ENCODE measurements around the gene PHLDB3.

Gene PHLDB3

DNA sequence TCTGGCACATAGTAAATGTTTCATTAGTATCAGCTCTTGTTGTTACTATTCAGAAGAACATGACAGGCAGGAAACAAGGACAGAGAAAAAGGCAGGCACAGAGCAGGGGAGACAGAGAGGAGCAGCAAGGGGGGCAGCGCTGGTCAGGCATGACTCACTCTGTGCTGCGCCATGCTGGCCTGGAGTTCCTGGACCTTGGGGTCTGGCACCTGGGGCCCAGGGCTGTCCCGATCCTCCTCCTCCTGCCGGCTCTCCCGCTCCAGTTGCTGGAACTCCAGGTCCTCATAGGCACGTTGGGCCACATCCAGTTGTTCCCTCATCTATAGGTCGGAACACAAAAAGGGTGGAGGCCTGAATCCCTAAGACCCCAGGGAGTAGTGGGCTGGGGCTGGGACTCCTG lies 7.6 kb downstream of the PHLDB3 start:
- no peak for DNase-seq
- Mint-ChIP-seq H3K27me3 (no peaks in the 10 kb centered on the region), H3K36me3 (ENCODE audit: low read depth) (peaks cover 60% of the 10 kb centered on the region), H3K9me3 (no peaks in the 10 kb centered on the region), H3K4me3 (no peak overlapping the region), H3K27ac (no peak overlapping the region), H3K4me1 (ENCODE audit: low read depth) (peaks cover 2% of the 10 kb centered on the region)

DNA sequence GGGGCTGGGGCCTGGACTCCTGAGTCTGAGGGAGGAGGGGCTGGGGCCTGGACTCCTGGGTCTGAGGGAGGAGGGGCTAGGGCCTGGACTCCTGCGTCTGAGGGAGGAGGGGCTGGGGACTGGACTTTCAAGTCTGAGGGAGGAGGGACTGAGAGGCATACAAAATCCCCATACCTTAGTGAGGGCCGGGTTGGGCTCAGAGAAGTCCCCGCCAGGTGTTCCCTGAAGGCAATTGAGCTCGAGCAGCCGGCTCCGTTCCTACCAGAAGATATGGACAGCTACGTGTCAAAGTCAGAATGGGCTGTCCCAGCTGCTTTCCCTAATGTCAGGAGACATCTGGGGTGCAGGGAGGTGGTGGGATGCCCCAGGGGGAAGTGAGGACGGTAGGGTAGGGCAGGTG lies 9.5 kb downstream of the PHLDB3 start:
- Mint-ChIP-seq H3K27me3 (no peaks in the 10 kb centered on the region), H3K9me3 (no peaks in the 10 kb centered on the region), H3K4me3 (no peak overlapping the region), H3K27ac (no peak overlapping the region), H3K4me1 (ENCODE audit: low read depth) (peaks cover under 1% of the 10 kb centered on the region), H3K36me3 (ENCODE audit: low read depth) (peaks cover 56% of the 10 kb centered on the region)
- DNase-seq: no peak

- Mint-ChIP-seq H3K36me3 (ENCODE audit: low read depth) (peaks cover 37% of the 10 kb centered on the region), H3K9me3 (no peaks in the 10 kb centered on the region), H3K4me1 (ENCODE audit: low read depth) (peaks cover 9% of the 10 kb centered on the region), H3K4me3 (no peak overlapping the region), H3K27me3 (no peaks in the 10 kb centered on the region), H3K27ac (no peak overlapping the region)
- DNase-seq: no peak
Observed at GRCh38 chr19:43490759-43491158, 13.8 kb downstream of the PHLDB3 start.

- no peak overlapping the region for H3K4me3 Mint-ChIP-seq
- peaks cover 31% of the 10 kb centered on the region for H3K36me3 Mint-ChIP-seq (ENCODE audit: low read depth)
- H3K27ac Mint-ChIP-seq: peak overlapping the region; percentile 44
- no peak for DNase-seq
- H3K4me1 Mint-ChIP-seq (ENCODE audit: low read depth): peaks cover 9% of the 10 kb centered on the region
- H3K9me3 Mint-ChIP-seq: no peaks in the 10 kb centered on the region
- no peaks in the 10 kb centered on the region for H3K27me3 Mint-ChIP-seq
Observed at GRCh38 chr19:43489979-43490599, 14.5 kb downstream of the PHLDB3 start.

- H3K36me3 Mint-ChIP-seq (ENCODE audit: low read depth): peaks cover 27% of the 10 kb centered on the region
- no peak for DNase-seq
- no peak overlapping the region for H3K4me3 Mint-ChIP-seq
- H3K4me1 Mint-ChIP-seq (ENCODE audit: low read depth): peaks cover 9% of the 10 kb centered on the region
- H3K27ac Mint-ChIP-seq: peak overlapping the region; percentile 67
- H3K9me3 Mint-ChIP-seq: no peaks in the 10 kb centered on the region
- H3K27me3 Mint-ChIP-seq: no peaks in the 10 kb centered on the region
Observed at GRCh38 chr19:43489310-43489709, 15.2 kb downstream of the PHLDB3 start.

GRCh38 chr19:43488179-43488578 lies 16.4 kb downstream of the PHLDB3 start:
- peaks cover 23% of the 10 kb centered on the region for H3K36me3 Mint-ChIP-seq (ENCODE audit: low read depth)
- peaks cover 9% of the 10 kb centered on the region for H3K4me1 Mint-ChIP-seq (ENCODE audit: low read depth)
- H3K27me3 Mint-ChIP-seq: no peaks in the 10 kb centered on the region
- no peak for DNase-seq
- H3K9me3 Mint-ChIP-seq: no peaks in the 10 kb centered on the region
- H3K4me3 Mint-ChIP-seq: no peak overlapping the region
- no peak overlapping the region for H3K27ac Mint-ChIP-seq

DNA sequence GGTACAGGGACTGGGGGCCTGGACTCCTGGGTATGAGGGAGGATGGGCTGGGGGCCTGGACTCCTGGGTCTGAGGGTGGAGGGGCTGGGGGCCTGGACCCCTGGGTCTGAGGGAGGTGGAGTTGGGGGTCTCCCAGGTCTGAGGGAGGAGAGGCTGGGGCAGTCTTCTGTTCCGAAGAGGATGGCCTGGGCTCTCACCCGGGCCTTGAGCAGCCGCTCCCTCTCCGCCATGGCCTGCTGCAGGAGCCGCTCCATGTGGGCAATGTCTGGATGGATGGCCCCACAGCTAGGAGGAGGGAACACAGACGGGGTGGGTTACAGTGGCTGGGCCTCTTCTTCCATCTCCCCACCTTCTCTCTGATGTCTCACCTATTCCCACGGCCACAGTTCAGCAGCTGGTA lies 18.1 kb downstream of the PHLDB3 start:
- Mint-ChIP-seq H3K36me3 (ENCODE audit: low read depth) (peaks cover 32% of the 10 kb centered on the region), H3K4me1 (ENCODE audit: low read depth) (peaks cover 9% of the 10 kb centered on the region), H3K9me3 (no peaks in the 10 kb centered on the region), H3K27ac (no peak overlapping the region), H3K27me3 (no peaks in the 10 kb centered on the region), H3K4me3 (no peak overlapping the region)
- no peak for DNase-seq

DNA sequence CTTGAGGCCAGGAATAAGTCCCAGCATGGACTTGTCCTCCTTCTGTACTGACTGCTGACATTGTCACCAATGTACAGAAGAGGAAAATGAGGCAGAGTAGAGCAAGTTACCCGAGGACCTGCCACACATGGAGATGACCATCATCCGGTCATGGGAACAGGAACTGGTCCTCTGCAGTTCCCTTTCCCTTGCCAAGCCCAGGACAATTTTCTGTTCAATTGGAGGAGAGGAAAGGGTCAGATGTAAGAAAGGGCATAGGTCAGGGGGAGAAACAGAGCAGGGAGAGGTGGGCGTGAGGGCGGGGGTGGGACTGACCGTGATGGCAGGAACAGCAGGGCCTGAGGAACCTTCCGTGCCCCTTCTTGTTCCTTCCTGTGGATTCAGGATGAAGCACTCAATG lies 18.6 kb downstream of the PHLDB3 start:
- no peaks in the 10 kb centered on the region for H3K9me3 Mint-ChIP-seq
- peaks cover 9% of the 10 kb centered on the region for H3K4me1 Mint-ChIP-seq (ENCODE audit: low read depth)
- peaks cover 33% of the 10 kb centered on the region for H3K36me3 Mint-ChIP-seq (ENCODE audit: low read depth)
- H3K27ac Mint-ChIP-seq: no peak overlapping the region
- H3K4me3 Mint-ChIP-seq: no peak overlapping the region
- no peak for DNase-seq
- H3K27me3 Mint-ChIP-seq: no peaks in the 10 kb centered on the region

GRCh38 chr19:43483281-43483680 lies 21.3 kb downstream of the PHLDB3 start:
- no peak for DNase-seq
- H3K9me3 Mint-ChIP-seq: no peaks in the 10 kb centered on the region
- no peak overlapping the region for H3K27ac Mint-ChIP-seq
- H3K4me3 Mint-ChIP-seq: no peak overlapping the region
- H3K36me3 Mint-ChIP-seq (ENCODE audit: low read depth): peaks cover 39% of the 10 kb centered on the region
- no peaks in the 10 kb centered on the region for H3K4me1 Mint-ChIP-seq (ENCODE audit: low read depth)
- no peaks in the 10 kb centered on the region for H3K27me3 Mint-ChIP-seq

DNA sequence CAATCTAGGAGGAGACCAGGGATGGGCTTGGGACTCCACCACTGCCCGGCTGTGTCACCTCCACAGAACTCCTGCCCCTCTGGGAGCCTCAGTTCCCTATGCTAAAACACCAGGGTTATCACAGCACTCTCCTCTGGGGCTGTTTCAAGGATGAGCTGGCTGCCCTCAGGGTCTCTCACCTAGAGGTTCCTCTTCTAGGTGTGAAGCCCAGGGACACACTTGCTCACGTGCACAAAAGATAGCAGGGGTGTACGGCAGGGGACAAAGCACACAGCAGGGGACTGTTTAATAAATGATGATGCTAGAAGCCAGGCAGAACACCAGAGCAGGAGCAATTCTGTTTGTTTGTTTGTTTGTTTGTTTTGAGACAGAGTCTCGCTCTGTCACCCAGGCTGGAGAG lies 22.4 kb downstream of the PHLDB3 start:
- Mint-ChIP-seq H3K4me3 (no peak overlapping the region), H3K4me1 (ENCODE audit: low read depth) (no peaks in the 10 kb centered on the region), H3K27me3 (no peaks in the 10 kb centered on the region), H3K36me3 (ENCODE audit: low read depth) (peaks cover 50% of the 10 kb centered on the region), H3K9me3 (no peaks in the 10 kb centered on the region), H3K27ac (no peak overlapping the region)
- DNase-seq: no peak

DNA sequence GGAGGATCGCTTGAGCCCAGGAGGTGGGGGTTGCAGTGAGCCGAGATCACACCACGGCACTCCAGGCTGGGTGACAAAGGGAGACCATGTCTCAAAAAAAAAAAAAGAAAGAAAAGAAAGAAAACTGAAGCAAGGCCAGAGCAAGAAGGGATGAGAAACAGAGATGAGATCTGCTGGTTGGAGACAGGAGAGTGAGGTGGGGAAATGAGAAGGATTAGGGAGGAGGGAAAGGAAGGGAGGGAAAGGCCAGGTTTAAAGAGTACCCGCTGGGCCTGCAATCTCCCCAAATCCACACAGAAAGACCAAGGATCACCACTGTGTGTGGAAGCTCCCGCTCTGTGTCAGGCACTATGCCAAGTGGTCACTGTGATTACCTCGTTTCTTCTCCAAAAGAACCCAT lies 22.8 kb downstream of the PHLDB3 start:
- H3K36me3 Mint-ChIP-seq (ENCODE audit: low read depth): peaks cover 53% of the 10 kb centered on the region
- no peaks in the 10 kb centered on the region for H3K4me1 Mint-ChIP-seq (ENCODE audit: low read depth)
- H3K27me3 Mint-ChIP-seq: no peaks in the 10 kb centered on the region
- H3K9me3 Mint-ChIP-seq: no peaks in the 10 kb centered on the region
- H3K27ac Mint-ChIP-seq: no peak overlapping the region
- H3K4me3 Mint-ChIP-seq: no peak overlapping the region
- DNase-seq: no peak

- Mint-ChIP-seq H3K9me3 (no peaks in the 10 kb centered on the region), H3K27me3 (no peaks in the 10 kb centered on the region), H3K27ac (no peak overlapping the region), H3K4me3 (no peak overlapping the region), H3K36me3 (ENCODE audit: low read depth) (peaks cover 58% of the 10 kb centered on the region), H3K4me1 (ENCODE audit: low read depth) (peaks cover 5% of the 10 kb centered on the region)
- no peak for DNase-seq
Observed at GRCh38 chr19:43480574-43480973, 24.0 kb downstream of the PHLDB3 start.

- H3K4me3 Mint-ChIP-seq: no peak overlapping the region
- H3K36me3 Mint-ChIP-seq (ENCODE audit: low read depth): peaks cover 61% of the 10 kb centered on the region
- H3K4me1 Mint-ChIP-seq (ENCODE audit: low read depth): peaks cover 10% of the 10 kb centered on the region
- no peaks in the 10 kb centered on the region for H3K9me3 Mint-ChIP-seq
- H3K27me3 Mint-ChIP-seq: no peaks in the 10 kb centered on the region
- no peak for DNase-seq
- H3K27ac Mint-ChIP-seq: no peak overlapping the region
Observed at GRCh38 chr19:43479961-43480561, 24.5 kb downstream of the PHLDB3 start.

- no peaks in the 10 kb centered on the region for H3K27me3 Mint-ChIP-seq
- H3K4me1 Mint-ChIP-seq (ENCODE audit: low read depth): peaks cover 16% of the 10 kb centered on the region
- no peak overlapping the region for H3K27ac Mint-ChIP-seq
- no peak for DNase-seq
- peaks cover 59% of the 10 kb centered on the region for H3K36me3 Mint-ChIP-seq (ENCODE audit: low read depth)
- H3K4me3 Mint-ChIP-seq: no peak overlapping the region
- H3K9me3 Mint-ChIP-seq: no peaks in the 10 kb centered on the region
Observed at GRCh38 chr19:43479226-43479625, 25.3 kb downstream of the PHLDB3 start.

- Mint-ChIP-seq H3K4me3 (no peak overlapping the region), H3K27me3 (no peaks in the 10 kb centered on the region), H3K4me1 (ENCODE audit: low read depth) (peaks cover 20% of the 10 kb centered on the region), H3K27ac (no peak overlapping the region), H3K36me3 (ENCODE audit: low read depth) (peaks cover 55% of the 10 kb centered on the region), H3K9me3 (no peaks in the 10 kb centered on the region)
- DNase-seq: no peak
Observed at GRCh38 chr19:43478323-43478722, 26.2 kb downstream of the PHLDB3 start.

DNA sequence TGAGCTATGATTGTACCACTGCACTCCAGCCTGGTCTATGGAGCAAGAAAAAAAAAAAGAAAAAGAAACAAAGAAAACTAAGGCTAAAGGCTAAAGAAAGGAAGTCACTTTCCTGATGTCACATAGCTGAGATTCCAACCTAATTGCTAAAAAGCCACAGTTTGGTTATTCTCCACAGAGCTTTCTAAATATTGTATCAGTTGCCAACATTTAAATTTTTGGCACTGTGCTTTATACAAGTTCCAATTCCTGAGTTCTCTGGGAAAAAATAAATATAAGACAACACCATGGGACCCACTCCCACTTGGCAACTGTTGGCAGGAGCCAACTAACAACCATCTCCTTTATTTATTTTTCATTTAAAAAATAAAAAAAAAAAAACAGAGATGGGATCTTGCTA lies 27.9 kb downstream of the PHLDB3 start:
- Mint-ChIP-seq H3K4me3 (no peak overlapping the region), H3K27me3 (no peaks in the 10 kb centered on the region), H3K4me1 (ENCODE audit: low read depth) (peaks cover 29% of the 10 kb centered on the region), H3K9me3 (no peaks in the 10 kb centered on the region), H3K27ac (no peak overlapping the region), H3K36me3 (ENCODE audit: low read depth) (peaks cover 47% of the 10 kb centered on the region)
- DNase-seq: no peak
